Activated T-helper 1 cell treated with anti-CD3 and anti-CD28 coated beads, Interleukin-12 subunit alpha, Interleukin-12 subunit beta, Interleukin-2, Interleukin-4 antibody, amounts not matched to agents 30 ng/mL and 10 ng/mL and 1 ng/mL, durations not matched to agents 14 hours and 24 hours and 36 hours (primary cell): ENCODE measurements around the gene THSD7A. TPM values are rescaled to one million over a fixed set of nuclear protein-coding genes. Genes with fewer than 3 reads are reported as not detected.

Experiments
- DNase-seq: peaks from one replicate; pipeline ENCODE4 v3.0.0; 2021; ENCODE audit warnings: low spot score
- H3K27ac Mint-ChIP-seq: one replicate; pipeline ENCODE4 v1.8.0; 2021; ENCODE audit warnings: mild to moderate bottlenecking, mixed read lengths
- H3K27me3 Mint-ChIP-seq: one replicate; pipeline ENCODE4 v1.8.0; 2022; ENCODE audit warnings: mild to moderate bottlenecking, moderate library complexity, mixed read lengths; ENCODE audit not compliant: insufficient read depth
- H3K36me3 Mint-ChIP-seq: one replicate; pipeline ENCODE4 v1.8.0; 2021; ENCODE audit warnings: low read depth, mixed read lengths
- H3K4me1 Mint-ChIP-seq: one replicate; pipeline ENCODE4 v1.8.0; 2021; ENCODE audit warnings: low read depth, mixed read lengths
- H3K4me3 Mint-ChIP-seq: one replicate; pipeline ENCODE4 v1.8.0; 2021; ENCODE audit warnings: mild to moderate bottlenecking, moderate library complexity, mixed read lengths
- H3K9me3 Mint-ChIP-seq: one replicate; pipeline ENCODE4 v1.8.0; 2021; ENCODE audit warnings: mixed read lengths
- intact Hi-C: fragments of 100-400 bp; cut with micrococcal nuclease; formaldehyde crosslinking; loops from one replicate; pipeline ENCODE4 v1.15.1; 2024
- total RNA-seq: library from RNA; stranded (reverse); gene quantifications from 2 replicates; pipeline ENCODE4 v1.2.3, GENCODE V29; 2022

THSD7A gene
- total RNA-seq, 1 donor from 2014 or later = not detected

DNA sequence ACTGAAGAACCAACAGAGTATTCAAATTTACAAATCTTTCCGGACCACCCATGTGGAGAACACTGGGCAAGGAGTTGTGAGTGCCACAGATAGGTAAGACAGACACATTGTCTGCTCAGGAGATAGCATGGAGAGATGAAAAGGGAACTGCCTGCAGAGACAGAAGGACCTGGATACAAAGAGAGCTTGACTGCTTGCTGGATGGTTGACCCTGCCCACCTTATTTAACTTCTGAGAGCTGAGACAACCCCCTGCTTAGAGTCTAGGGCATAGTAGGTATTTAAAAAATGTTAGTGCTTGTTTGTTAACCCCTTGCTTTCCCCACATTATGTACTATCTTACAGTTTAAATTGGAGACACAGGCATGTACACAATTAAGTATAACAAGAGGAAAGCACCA is 314.1 kb downstream of the THSD7A start:
- Mint-ChIP-seq H3K4me3 (no peak overlapping the region), H3K27ac (no peak overlapping the region), H3K36me3 (no peaks in the 10 kb centered on the region), H3K4me1 (no peaks in the 10 kb centered on the region), H3K9me3 (no peaks in the 10 kb centered on the region), H3K27me3 (no peaks in the 10 kb centered on the region)
- intact Hi-C loops = no loop called here
- DNase-seq = no peak

DNA sequence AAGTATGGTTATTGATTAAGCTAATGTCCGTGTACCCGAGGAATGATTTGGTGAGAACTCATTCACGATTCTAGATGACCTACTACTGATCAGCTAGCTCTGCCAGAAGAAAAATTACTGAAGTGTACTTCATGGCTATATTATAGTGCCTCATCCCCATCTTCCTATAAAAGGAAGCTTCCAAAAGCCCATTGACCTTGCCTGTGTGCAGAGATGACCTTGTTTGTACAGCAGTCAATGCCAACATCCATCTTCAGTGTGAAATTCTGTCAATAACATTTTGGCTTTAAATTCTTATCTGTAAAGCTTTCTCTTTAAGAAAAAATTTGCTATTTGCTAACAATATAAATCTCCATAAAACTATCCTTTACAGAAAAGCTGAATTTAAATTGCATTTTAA is 315.7 kb downstream of the THSD7A start:
- no peaks in the 10 kb centered on the region for H3K4me1 Mint-ChIP-seq
- no peaks in the 10 kb centered on the region for H3K36me3 Mint-ChIP-seq
- no peaks in the 10 kb centered on the region for H3K9me3 Mint-ChIP-seq
- no peak overlapping the region for H3K27ac Mint-ChIP-seq
- H3K4me3 Mint-ChIP-seq = no peak overlapping the region
- no peaks in the 10 kb centered on the region for H3K27me3 Mint-ChIP-seq
- DNase-seq = no peak
- intact Hi-C loops = no loop called here

DNA sequence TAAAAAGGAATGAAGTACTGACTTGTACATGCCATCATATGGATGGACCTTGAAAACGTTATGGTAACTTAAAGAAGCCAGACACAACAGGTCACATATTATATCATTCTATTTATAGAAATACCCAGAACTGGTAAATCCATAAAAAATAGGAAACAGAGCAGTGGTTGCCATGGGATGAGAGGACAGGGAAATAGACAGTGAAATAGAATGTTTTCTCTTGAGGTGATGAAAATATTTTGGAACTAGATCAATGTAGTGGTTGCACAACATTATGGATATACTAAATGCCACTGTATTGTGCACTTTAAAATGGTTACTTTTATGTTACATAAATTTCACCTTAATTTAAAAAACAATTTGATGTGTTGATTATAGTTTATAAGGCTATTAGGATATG is 318.5 kb downstream of the THSD7A start:
- Mint-ChIP-seq H3K36me3 (no peaks in the 10 kb centered on the region), H3K9me3 (no peaks in the 10 kb centered on the region), H3K4me3 (no peak overlapping the region), H3K4me1 (no peaks in the 10 kb centered on the region), H3K27ac (no peak overlapping the region), H3K27me3 (no peaks in the 10 kb centered on the region)
- DNase-seq = no peak
- intact Hi-C loops = no loop called here

DNA sequence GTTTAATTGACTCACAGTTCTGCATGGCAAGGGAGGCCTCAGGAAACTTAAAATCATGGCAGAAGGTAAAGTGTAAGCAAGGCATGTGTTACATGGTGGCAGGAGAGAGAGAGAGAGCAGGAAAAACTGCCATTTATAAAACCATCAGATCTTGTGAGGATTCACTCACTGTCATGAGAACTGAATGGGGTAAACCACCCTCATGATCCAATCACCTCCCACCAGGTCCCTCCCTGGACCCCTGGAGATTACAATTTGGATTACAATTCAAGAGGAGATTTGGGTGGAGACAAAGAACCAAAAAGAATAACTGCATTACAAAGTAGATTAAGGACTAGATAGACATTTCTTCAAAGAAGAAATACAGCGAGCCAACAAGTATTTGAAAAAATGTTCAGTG is 324.1 kb downstream of the THSD7A start:
- intact Hi-C loops = no loop called here
- Mint-ChIP-seq H3K27ac (no peak overlapping the region), H3K4me1 (no peaks in the 10 kb centered on the region), H3K4me3 (no peak overlapping the region), H3K9me3 (no peaks in the 10 kb centered on the region), H3K27me3 (no peaks in the 10 kb centered on the region), H3K36me3 (no peaks in the 10 kb centered on the region)
- no peak for DNase-seq

DNA sequence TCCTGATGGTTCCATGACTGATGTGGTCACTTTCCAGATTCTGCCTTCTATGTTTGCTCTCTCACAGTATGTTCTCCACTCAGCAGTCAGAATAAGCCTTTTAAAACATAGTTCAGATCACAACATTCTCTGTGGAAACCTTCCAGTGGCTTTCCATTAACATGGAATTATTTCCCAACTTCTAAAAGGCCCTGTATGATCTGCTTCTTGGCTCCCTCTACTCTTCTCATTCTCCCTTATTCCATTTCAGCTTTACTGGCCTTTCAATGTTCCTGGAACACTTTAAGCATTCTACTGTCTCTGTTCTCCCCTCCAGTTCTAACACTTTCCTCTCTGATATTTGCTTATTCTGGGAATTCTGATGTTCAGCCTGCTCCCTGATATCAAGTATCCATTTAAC is 325.6 kb downstream of the THSD7A start:
- peaks cover 6% of the 10 kb centered on the region for H3K9me3 Mint-ChIP-seq
- H3K4me1 Mint-ChIP-seq = no peaks in the 10 kb centered on the region
- H3K27me3 Mint-ChIP-seq = no peaks in the 10 kb centered on the region
- no peak overlapping the region for H3K4me3 Mint-ChIP-seq
- intact Hi-C loops = no loop called here
- no peak for DNase-seq
- no peaks in the 10 kb centered on the region for H3K36me3 Mint-ChIP-seq
- H3K27ac Mint-ChIP-seq = no peak overlapping the region

DNA sequence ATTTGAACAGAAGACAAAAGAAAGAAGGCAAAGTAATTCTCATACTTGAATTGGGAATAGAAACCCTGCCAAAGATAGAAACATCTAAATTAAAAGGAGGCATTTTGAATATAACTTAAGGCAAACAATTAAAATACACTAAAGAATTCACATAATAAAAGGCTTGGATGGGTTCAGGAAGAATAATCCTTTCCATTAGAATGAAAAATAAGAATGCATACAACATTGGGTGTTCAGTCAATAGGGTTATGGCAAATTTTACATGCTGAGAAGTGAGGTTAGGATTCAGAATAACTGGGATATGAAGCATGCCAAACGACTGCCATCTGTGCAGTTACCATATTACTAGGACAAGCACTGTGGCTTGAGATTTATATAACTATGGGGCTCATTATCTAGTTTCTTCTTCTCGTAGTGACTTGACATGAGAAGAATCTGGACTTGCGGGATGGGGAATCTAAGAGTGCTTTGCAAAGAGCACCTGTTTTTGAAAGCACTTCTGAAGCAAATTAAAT is 326.5 kb downstream of the THSD7A start:
- intact Hi-C loops = no loop called here
- Mint-ChIP-seq H3K4me1 (no peaks in the 10 kb centered on the region), H3K4me3 (no peak overlapping the region), H3K9me3 (peaks cover 12% of the 10 kb centered on the region), H3K27me3 (no peaks in the 10 kb centered on the region), H3K27ac (no peak overlapping the region), H3K36me3 (no peaks in the 10 kb centered on the region)
- DNase-seq = no peak

DNA sequence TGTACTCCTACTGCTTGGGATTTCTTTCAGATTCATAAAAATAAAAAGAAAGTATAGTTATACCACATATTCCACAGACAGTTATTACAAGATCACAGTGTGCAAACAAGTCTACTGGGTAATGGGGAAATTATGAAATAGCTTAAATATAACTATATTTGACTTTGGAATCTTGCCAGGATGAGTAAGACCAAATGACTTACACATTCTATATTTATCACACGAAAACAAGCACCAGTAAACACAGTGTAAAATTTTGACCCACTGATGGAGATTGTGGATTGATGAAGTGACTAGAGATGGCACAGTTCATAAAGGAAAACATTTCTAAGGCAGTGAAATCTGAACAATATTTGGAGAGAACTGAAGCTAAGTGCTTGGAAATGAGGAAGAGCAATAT is 339.7 kb downstream of the THSD7A start:
- Mint-ChIP-seq H3K4me1 (no peaks in the 10 kb centered on the region), H3K9me3 (no peaks in the 10 kb centered on the region), H3K27me3 (no peaks in the 10 kb centered on the region), H3K27ac (no peak overlapping the region), H3K36me3 (no peaks in the 10 kb centered on the region), H3K4me3 (no peak overlapping the region)
- intact Hi-C loops = no loop called here
- DNase-seq = no peak

DNA sequence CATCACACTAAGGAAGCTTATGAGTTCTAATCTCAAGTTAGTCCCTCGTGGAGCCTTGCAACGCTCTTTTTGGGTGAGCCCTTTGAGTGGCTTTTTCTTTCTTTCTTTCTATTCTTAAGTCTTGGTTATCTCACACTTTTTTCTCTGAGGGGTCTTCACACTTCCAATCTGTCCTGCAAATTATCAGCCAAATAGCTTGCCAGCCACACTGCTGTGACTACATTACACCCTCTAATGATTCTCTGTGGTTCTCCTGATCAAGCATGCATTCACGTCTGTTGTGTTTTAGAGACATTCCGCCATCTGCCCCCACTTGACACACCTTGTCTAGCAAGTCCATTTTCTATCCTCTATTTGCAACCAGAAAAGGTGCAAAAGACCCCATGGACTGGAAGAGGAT is 340.2 kb downstream of the THSD7A start:
- no peak for DNase-seq
- intact Hi-C loops = no loop called here
- no peaks in the 10 kb centered on the region for H3K36me3 Mint-ChIP-seq
- no peak overlapping the region for H3K4me3 Mint-ChIP-seq
- no peak overlapping the region for H3K27ac Mint-ChIP-seq
- no peaks in the 10 kb centered on the region for H3K9me3 Mint-ChIP-seq
- H3K4me1 Mint-ChIP-seq = no peaks in the 10 kb centered on the region
- no peaks in the 10 kb centered on the region for H3K27me3 Mint-ChIP-seq

DNA sequence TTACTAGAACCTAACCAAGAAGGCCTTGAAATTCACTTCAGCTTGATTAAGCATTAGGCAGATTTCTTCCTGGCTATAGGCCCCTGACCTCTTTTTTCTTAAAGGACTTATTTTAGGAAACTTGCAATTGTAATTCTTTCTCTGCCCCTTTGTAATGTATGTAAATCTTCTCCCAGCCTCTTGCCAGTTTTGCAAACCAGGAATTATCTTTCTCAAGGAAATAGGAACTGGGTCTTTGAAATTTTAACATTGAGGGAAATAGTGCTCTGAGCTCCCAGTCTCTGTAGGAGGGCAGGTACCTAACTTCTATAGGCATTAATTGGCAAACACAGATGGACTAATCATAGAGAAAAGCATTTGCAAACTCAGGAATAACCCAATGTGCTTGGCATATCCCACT is 342.7 kb downstream of the THSD7A start:
- no peaks in the 10 kb centered on the region for H3K4me1 Mint-ChIP-seq
- no peaks in the 10 kb centered on the region for H3K27me3 Mint-ChIP-seq
- no peak overlapping the region for H3K4me3 Mint-ChIP-seq
- intact Hi-C loops = no loop called here
- no peak overlapping the region for H3K27ac Mint-ChIP-seq
- DNase-seq = no peak
- H3K36me3 Mint-ChIP-seq = no peaks in the 10 kb centered on the region
- H3K9me3 Mint-ChIP-seq = no peaks in the 10 kb centered on the region

DNA sequence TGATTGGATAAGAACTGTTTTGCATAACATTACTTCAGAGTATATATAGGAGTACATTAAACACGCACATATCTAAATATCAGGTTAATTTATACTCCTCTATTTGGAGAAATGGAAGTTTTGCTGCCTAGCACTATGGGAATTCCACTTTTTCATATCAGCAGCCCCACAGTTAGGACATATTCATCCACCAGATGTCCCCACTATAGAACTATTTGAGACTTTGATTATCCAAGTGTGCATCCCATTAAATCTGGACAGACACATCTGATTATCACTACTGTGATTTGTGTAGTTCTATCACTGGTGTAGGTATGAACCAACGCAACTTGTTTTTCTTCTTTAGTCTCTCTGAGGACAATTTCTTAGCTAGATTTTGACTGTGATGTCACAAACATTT is 345.7 kb downstream of the THSD7A start:
- Mint-ChIP-seq H3K27me3 (no peaks in the 10 kb centered on the region), H3K4me1 (no peaks in the 10 kb centered on the region), H3K27ac (no peak overlapping the region), H3K4me3 (no peak overlapping the region), H3K36me3 (no peaks in the 10 kb centered on the region), H3K9me3 (no peaks in the 10 kb centered on the region)
- DNase-seq = no peak
- intact Hi-C loops = no loop called here

DNA sequence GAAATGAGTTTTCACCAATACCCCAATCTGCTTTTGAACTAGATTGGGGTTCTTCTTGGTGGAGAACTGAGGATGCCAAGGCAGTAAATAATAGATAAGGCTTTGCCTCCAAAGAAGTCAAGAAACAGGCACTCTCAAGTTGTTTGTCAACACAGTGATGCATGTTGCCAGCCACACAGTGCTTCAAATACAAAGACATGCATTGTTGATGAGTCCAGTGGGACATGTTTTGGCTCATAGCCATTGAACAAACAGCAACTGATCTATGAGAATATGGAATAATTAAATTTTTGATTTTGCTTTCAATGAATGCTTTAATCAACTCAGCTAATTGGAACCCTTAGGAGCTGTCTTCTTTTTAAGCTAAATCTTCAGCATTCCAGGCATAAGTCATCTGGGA is 346.4 kb downstream of the THSD7A start:
- Mint-ChIP-seq H3K27ac (no peak overlapping the region), H3K4me1 (no peaks in the 10 kb centered on the region), H3K27me3 (no peaks in the 10 kb centered on the region), H3K9me3 (no peaks in the 10 kb centered on the region), H3K36me3 (no peaks in the 10 kb centered on the region), H3K4me3 (no peak overlapping the region)
- intact Hi-C loops = no loop called here
- DNase-seq = no peak

DNA sequence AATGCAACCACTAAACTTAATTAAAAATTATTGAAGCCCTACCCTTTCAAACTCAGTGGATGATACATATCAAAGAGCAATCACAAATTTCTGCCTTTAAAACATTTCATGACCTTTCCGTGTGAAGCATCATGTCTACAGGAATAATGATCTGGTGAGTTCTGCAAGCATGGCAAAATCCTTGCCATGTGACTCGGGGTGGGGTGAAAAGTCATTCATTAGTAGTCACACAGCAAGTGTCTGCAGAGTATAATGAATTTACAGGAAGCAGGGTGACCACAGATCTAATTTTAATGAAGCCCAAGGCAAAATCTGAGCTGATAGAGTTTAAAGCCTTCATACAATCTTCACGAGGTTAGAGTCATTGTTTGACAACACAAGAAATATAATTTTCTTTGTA is 351.9 kb downstream of the THSD7A start:
- no peaks in the 10 kb centered on the region for H3K4me1 Mint-ChIP-seq
- intact Hi-C loops = no loop called here
- DNase-seq = no peak
- no peak overlapping the region for H3K27ac Mint-ChIP-seq
- H3K9me3 Mint-ChIP-seq = no peaks in the 10 kb centered on the region
- H3K27me3 Mint-ChIP-seq = no peaks in the 10 kb centered on the region
- no peaks in the 10 kb centered on the region for H3K36me3 Mint-ChIP-seq
- no peak overlapping the region for H3K4me3 Mint-ChIP-seq

DNA sequence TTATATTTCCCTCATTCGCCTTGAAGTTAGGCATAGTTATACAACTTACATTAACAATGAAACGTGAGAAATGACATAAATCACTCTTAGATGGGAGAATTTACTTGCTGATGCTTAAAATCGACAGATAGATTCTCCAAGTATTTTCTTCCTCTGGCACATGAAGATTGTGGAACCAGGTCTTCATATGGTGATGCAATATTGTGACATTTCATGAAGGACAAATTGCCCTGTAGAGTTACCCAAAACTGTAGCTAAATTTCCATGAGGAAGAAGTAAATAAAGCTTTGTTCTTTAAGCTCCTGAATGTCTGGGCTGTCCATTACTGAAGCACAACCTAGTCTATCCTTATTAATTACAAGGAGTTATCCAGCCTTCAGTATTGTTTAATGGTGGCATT is 353.1 kb downstream of the THSD7A start:
- Mint-ChIP-seq H3K36me3 (no peaks in the 10 kb centered on the region), H3K4me1 (no peaks in the 10 kb centered on the region), H3K4me3 (no peak overlapping the region), H3K9me3 (no peaks in the 10 kb centered on the region), H3K27me3 (no peaks in the 10 kb centered on the region), H3K27ac (no peak overlapping the region)
- DNase-seq = no peak
- intact Hi-C loops = no loop called here

DNA sequence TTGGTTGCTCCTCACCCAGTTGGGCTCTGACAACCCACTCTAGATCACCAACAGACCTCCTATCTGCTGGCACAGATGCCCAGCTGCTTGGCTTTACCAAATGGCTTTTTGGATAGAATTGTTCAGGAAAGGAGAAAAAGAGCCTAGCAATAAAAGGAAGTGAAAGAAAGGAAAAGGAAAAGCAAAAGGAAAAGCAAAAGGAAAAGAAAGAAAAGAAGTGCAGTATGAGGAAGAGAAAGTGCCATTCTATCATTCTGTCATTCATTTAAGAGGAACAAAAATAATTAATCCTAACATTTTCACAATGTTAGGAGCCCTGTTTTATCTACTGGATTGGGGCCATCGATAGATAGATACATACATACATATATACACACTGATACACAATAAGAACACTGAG is 353.6 kb downstream of the THSD7A start:
- Mint-ChIP-seq H3K4me1 (no peaks in the 10 kb centered on the region), H3K27ac (no peak overlapping the region), H3K4me3 (no peak overlapping the region), H3K27me3 (no peaks in the 10 kb centered on the region), H3K9me3 (no peaks in the 10 kb centered on the region), H3K36me3 (no peaks in the 10 kb centered on the region)
- intact Hi-C loops = no loop called here
- DNase-seq = no peak
